MM.1S (cell line): ENCODE measurements around the gene NUB1.

ENCODE experiments used
- DNase-seq: peaks from one replicate; pipeline ENCODE4 v3.0.0-alpha.2; 2015
- H2AFZ ChIP-seq: fragments of 300-600 bp; sonication (generic); 2 replicates; pipeline ENCODE4 v1.6.0; 2016; ENCODE audit warnings: antibody characterized with exemption, low read length
- H3F3A ChIP-seq: fragments of 300-600 bp; sonication (generic); 2 replicates; pipeline ENCODE4 v1.6.1; 2016; ENCODE audit warnings: mild to moderate bottlenecking, antibody characterized with exemption, low read length, moderate library complexity, mixed read lengths; ENCODE audit not compliant: insufficient read depth
- H3K27ac ChIP-seq: fragments of 300-600 bp; sonication (generic); 2 replicates; pipeline ENCODE4 v1.5.1; 2016; ENCODE audit warnings: mild to moderate bottlenecking, low read length
- H3K27me3 ChIP-seq: fragments of 300-600 bp; sonication (generic); replicated peaks from 2 replicates; pipeline ENCODE4 v1.6.0; 2016; ENCODE audit warnings: low read length; ENCODE audit not compliant: insufficient read depth
- H3K36me3 ChIP-seq: fragments of 300-600 bp; sonication (generic); replicated peaks from 2 replicates; pipeline ENCODE4 v1.6.1; 2016; ENCODE audit warnings: mild to moderate bottlenecking, low read length, mixed read lengths; ENCODE audit not compliant: insufficient read depth
- H3K4me1 ChIP-seq: fragments of 300-600 bp; sonication (generic); 2 replicates; pipeline ENCODE4 v1.6.1; 2016; ENCODE audit warnings: low read length, mixed read lengths
- H3K4me2 ChIP-seq: fragments of 300-600 bp; sonication (generic); 2 replicates; pipeline ENCODE4 v1.6.0; 2016; ENCODE audit warnings: low read depth, low read length
- H3K4me3 ChIP-seq: fragments of 300-600 bp; sonication (generic); 2 replicates; pipeline ENCODE4 v1.5.1; 2016; ENCODE audit warnings: low read length, mixed read lengths
- H3K79me2 ChIP-seq: fragments of 300-600 bp; sonication (generic); 2 replicates; pipeline ENCODE4 v1.6.1; 2016; ENCODE audit warnings: mixed run types, low read length, mixed read lengths
- H3K9ac ChIP-seq: fragments of 300-600 bp; sonication (generic); 2 replicates; pipeline ENCODE4 v1.6.1; 2016; ENCODE audit warnings: low read length, mixed read lengths
- H3K9me2 ChIP-seq: fragments of 300-600 bp; sonication (generic); replicated peaks from 2 replicates; pipeline ENCODE4 v1.6.1; 2016; ENCODE audit warnings: mild to moderate bottlenecking, low read length, mixed read lengths; ENCODE audit not compliant: insufficient read depth
- H3K9me3 ChIP-seq: fragments of 300-600 bp; sonication (generic); replicated peaks from 2 replicates; pipeline ENCODE4 v1.6.1; 2016; ENCODE audit warnings: mild to moderate bottlenecking, low read length, mixed read lengths; ENCODE audit not compliant: insufficient read depth
- H4K20me1 ChIP-seq: fragments of 300-600 bp; sonication (generic); 2 replicates; pipeline ENCODE4 v1.6.1; 2016; ENCODE audit warnings: mild to moderate bottlenecking, low read length, moderate library complexity, mixed read lengths; ENCODE audit not compliant: insufficient read depth
- EZH2 ChIP-seq: fragments of 300-600 bp; sonication (generic); optimal IDR thresholded peaks from 2 replicates; pipeline ENCODE3; 2017; ENCODE audit warnings: low read depth, mild to moderate bottlenecking, antibody characterized with exemption, low read length, mixed read lengths
- EZH2phosphoT487 ChIP-seq: fragments of 300-600 bp; sonication (generic); IDR thresholded peaks from 2 replicates; pipeline ENCODE4 v1.6.1; 2018; ENCODE audit warnings: antibody characterized with exemption, low read length
- TF ChIP-seq, protein P1 (sequence below): fragments of 300-600 bp; sonication (generic); IDR thresholded peaks from 2 replicates; pipeline ENCODE4 v1.5.1; 2016; ENCODE audit warnings: antibody characterized with exemption, low read length, mixed read lengths

The NUB1 gene

DNA sequence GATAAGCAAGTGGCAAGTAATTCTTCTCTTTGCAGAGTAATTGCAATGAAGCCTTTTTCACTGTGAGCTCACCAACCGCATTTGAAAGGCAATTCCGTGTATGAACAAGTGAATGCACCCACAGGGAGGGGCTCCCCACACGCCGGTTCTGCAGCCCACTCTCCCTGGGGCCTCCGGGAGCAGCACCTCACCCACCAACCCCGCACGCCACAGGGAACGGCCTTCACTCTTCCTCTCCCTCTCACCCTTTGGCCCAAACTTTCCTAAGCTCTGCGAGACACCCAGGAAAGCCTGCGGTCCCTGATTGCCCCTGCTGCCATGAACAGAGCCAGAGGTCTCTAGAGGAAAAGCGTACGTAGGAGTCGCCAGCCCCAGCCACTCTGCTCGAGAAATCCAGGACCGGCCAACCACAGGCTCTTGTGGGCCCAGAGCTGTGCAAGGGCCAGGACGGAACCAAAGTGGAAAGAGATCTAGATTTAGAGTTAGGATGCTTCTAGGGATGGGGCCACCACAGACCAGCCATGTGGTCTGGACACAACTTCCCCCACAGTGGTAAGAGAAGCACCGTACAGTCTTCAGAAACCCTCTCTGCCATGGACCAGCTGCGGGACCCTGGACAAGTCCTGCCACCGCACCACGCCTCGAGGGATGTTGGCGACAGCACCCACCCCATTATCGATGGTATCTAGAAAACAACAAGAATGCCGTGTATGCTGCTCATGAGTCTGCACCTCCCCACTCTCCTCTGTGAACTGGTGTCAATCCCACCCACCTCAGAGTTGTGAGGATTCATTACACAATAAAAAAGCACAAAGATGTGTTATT lies 64.7 kb downstream of the NUB1 start:
- no peaks in the 10 kb centered on the region for H3K4me1 ChIP-seq
- H3K9me2 ChIP-seq = no peaks in the 10 kb centered on the region
- no peak overlapping the region for H3K4me2 ChIP-seq
- H3K27ac ChIP-seq = no peak overlapping the region
- peaks cover 61% of the 10 kb centered on the region for H3K27me3 ChIP-seq
- no peak for TF ChIP-seq EZH2phosphoT487
- TF ChIP-seq EZH2 = no peak
- TF ChIP-seq, protein P1, sequence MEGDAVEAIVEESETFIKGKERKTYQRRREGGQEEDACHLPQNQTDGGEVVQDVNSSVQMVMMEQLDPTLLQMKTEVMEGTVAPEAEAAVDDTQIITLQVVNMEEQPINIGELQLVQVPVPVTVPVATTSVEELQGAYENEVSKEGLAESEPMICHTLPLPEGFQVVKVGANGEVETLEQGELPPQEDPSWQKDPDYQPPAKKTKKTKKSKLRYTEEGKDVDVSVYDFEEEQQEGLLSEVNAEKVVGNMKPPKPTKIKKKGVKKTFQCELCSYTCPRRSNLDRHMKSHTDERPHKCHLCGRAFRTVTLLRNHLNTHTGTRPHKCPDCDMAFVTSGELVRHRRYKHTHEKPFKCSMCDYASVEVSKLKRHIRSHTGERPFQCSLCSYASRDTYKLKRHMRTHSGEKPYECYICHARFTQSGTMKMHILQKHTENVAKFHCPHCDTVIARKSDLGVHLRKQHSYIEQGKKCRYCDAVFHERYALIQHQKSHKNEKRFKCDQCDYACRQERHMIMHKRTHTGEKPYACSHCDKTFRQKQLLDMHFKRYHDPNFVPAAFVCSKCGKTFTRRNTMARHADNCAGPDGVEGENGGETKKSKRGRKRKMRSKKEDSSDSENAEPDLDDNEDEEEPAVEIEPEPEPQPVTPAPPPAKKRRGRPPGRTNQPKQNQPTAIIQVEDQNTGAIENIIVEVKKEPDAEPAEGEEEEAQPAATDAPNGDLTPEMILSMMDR = no peak
- no peak overlapping the region for H3K9ac ChIP-seq
- H3K79me2 ChIP-seq = no peaks in the 10 kb centered on the region
- no peaks in the 10 kb centered on the region for H3K9me3 ChIP-seq
- no peak overlapping the region for H2AFZ ChIP-seq
- DNase-seq = no peak
- H3K4me3 ChIP-seq = no peak overlapping the region
- no peaks in the 10 kb centered on the region for H3F3A ChIP-seq
- no peaks in the 10 kb centered on the region for H3K36me3 ChIP-seq
- H4K20me1 ChIP-seq = no peaks in the 10 kb centered on the region

DNA sequence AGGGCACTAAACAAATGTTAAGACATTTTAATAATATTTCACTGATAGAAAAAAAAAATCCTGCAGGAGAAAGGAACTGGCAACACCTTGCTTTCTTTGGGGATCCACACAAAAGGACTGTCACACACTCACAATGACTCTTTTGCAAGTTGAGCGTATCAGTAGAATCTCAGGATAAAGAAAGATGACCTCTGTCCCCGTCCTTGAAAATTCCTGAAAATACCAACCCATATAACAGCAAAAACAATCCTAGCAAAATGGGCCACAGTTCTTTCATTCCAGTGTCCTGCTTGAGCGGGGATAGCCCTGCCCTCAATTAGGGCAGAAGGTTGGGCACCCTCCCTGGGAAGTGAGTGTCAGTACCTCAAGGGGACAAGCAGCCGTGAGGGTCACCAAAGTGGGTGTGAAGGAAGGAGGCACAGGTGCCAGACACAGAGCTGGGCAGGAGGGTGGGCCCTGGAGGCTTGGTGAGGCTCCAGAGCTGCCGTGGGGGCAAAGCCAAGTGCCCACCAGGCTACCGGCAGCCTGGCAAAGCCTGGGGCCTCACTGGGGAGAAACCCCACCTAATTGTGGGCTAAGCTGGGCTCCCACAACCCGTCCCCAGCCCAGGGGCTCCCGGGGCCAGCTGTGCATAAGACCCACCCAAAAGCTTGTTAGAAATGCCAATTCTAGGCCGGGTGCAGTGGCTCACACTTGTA lies 65.4 kb downstream of the NUB1 start:
- Histone ChIP-seq H2AFZ (no peak overlapping the region), H3K4me1 (no peaks in the 10 kb centered on the region)

DNA sequence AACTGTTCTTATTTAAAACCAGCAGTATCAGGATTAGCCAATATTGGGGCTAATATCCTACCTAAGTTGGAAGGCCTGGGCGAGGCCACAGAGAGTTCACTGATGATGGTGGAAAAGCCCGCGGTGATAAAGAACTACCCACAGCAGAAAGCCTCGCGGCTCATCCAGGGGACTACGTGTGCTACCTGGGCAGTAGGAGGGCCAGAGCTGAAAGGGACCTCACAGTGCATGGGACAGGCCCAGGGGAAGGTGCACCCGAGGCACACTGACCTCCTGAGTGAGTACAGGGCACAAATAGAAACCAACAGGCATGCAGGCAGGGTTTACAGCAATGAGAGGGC lies 66.9 kb downstream of the NUB1 start:
- no peaks in the 10 kb centered on the region for H3K36me3 ChIP-seq
- no peak overlapping the region for H3K4me3 ChIP-seq
- H3K9ac ChIP-seq = no peak overlapping the region
- no peak for TF ChIP-seq EZH2phosphoT487
- no peak for TF ChIP-seq EZH2
- H3K9me2 ChIP-seq = no peaks in the 10 kb centered on the region
- H3K4me1 ChIP-seq = no peaks in the 10 kb centered on the region
- no peaks in the 10 kb centered on the region for H3K79me2 ChIP-seq
- no peaks in the 10 kb centered on the region for H3F3A ChIP-seq
- DNase-seq = no peak
- H4K20me1 ChIP-seq = no peaks in the 10 kb centered on the region
- peaks cover 73% of the 10 kb centered on the region for H3K27me3 ChIP-seq
- H3K27ac ChIP-seq = no peak overlapping the region
- H3K9me3 ChIP-seq = no peaks in the 10 kb centered on the region
- H3K4me2 ChIP-seq = 0 out of 2 replicates have a peak overlapping the region, but pooled peaks have one; percentile 25
- no peak overlapping the region for H2AFZ ChIP-seq

More for the DNA sequence above, 65.4 kb downstream of the NUB1 start:
- Histone ChIP-seq H3K4me3 (no peak overlapping the region), H3K9me2 (no peaks in the 10 kb centered on the region), H3K27me3 (peaks cover 69% of the 10 kb centered on the region), H3K36me3 (no peaks in the 10 kb centered on the region), H3K9ac (no peak overlapping the region), H4K20me1 (no peaks in the 10 kb centered on the region), H3K4me2 (no peak overlapping the region), H3K9me3 (no peaks in the 10 kb centered on the region), H3K79me2 (no peaks in the 10 kb centered on the region), H3F3A (no peaks in the 10 kb centered on the region), H3K27ac (no peak overlapping the region)
- DNase-seq = no peak
- TF ChIP-seq EZH2 (no peak), EZH2phosphoT487 (no peak)
- TF ChIP-seq, protein P1 = no peak
